Measurements from ENCODE around the gene CHAD.
"Not testable (repeated sequence)": the region's sequence is repeated elsewhere in the genome, so short reads cannot be mapped to it uniquely, and the experiment has no call there.

Gene CHAD

GRCh38 chr17:50472761-50473161 lies 4.1 kb upstream of the CHAD start:
- H3K4me3 ChIP-seq (ENCODE audit: low read length): not testable (repeated sequence)
- TF ChIP-seq CTCF (conservative IDR thresholded peaks at IDR 0.05; ENCODE audit: low read length): peak; percentile 49
- peak; percentile 32 for DNase-seq (ENCODE audit: low read depth)

GRCh38 chr17:50472286-50472685 lies 3.6 kb upstream of the CHAD start:
- DNase-seq (ENCODE audit: low read depth): no peak
- no peak for TF ChIP-seq CTCF (conservative IDR thresholded peaks at IDR 0.05; ENCODE audit: low read length)
- H3K4me3 ChIP-seq (ENCODE audit: low read length): no peak overlapping the region

DNA sequence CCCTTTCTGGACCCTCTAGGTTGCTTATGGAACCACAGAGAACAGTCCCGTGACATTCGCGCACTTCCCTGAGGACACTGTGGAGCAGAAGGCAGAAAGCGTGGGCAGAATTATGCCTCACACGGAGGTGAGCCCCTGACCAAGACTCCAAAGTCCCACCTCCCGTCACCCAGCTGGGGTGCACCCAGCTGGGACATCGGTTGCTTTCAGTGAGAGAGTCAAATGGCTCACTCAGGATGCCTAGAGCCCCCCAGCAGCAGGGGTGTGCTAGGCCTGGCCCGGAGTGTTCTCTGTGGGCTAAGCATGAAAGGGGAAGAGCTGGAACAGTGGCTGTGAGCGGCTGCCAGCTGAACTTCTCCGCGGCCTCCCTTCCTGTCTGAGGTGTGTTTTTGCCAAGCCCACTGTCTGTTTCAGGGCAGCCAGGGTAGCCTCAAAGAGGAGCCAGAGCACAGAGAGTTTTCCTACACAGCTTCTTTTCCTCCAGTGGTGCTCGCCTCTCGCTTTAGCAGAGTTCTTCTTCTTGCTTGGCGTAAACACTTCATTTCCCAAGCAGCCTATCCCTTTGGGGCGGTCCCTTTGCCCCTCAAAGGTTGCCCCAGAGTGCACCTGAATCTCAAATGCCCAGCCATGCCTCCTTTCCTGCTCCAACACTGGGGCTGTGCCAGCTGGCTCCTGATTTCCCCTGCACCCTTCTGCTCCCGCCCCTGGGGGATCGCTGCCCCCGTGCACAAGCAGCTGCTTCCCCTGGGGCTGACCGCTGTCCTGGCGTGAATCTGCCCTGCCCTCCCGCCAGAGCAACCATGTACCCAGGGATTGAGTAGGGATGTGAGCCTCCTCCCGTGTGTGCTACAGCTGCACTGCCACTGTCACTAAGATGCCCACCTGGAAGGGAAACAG lies 2.6 kb upstream of the CHAD start:
- DNase-seq (ENCODE audit: low read depth): no peak
- H3K4me3 ChIP-seq (ENCODE audit: low read length): no peak overlapping the region
- TF ChIP-seq CTCF (conservative IDR thresholded peaks at IDR 0.05; ENCODE audit: low read length): no peak

DNA sequence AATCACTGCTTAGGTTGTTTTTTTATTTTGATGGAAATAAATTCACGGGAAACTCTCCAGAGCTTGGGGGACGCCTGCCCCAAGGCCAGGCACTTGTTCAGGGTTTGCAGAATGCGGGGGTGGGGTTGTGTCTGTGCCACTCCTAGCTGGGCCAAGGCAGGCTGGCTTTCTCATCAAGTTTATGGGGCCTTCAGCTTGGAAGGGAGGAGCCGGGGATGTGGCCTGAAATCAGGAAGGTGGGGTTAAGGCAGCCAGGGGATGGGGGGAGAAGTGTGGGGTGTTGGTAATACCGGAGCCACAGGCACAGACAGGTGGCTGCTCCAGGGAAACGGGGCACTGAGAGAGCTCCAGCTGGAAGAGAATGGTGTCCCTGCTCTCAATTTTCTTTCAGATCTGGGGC lies 1.7 kb upstream of the CHAD start:
- DNase-seq (ENCODE audit: low read depth): no peak
- TF ChIP-seq CTCF (conservative IDR thresholded peaks at IDR 0.05; ENCODE audit: low read length): no peak
- no peak overlapping the region for H3K4me3 ChIP-seq (ENCODE audit: low read length)

- TF ChIP-seq CTCF (conservative IDR thresholded peaks at IDR 0.05; ENCODE audit: low read length): no peak
- no peak overlapping the region for H3K4me3 ChIP-seq (ENCODE audit: low read length)
- DNase-seq (ENCODE audit: low read depth): no peak
Observed at GRCh38 chr17:50469671-50470305, 1.1 kb upstream of the CHAD start.

- no peak for DNase-seq (ENCODE audit: low read depth)
- TF ChIP-seq CTCF (conservative IDR thresholded peaks at IDR 0.05; ENCODE audit: low read length): no peak
- peak overlapping the region; percentile 17 for H3K4me3 ChIP-seq (ENCODE audit: low read length)
Observed at GRCh38 chr17:50469208-50469605, 527 bp upstream of the CHAD start.

- H3K4me3 ChIP-seq (ENCODE audit: low read length): no peak overlapping the region
- no peak for DNase-seq (ENCODE audit: low read depth)
- no peak for TF ChIP-seq CTCF (conservative IDR thresholded peaks at IDR 0.05; ENCODE audit: low read length)
Observed at GRCh38 chr17:50467855-50468303, 801 bp downstream of the CHAD start.

All from AG10803 (cell line).